Astrocyte (in vitro differentiated cells and primary cell): ENCODE measurements around the gene BRMS1L. TPM values are rescaled to one million over a fixed set of nuclear protein-coding genes. Genes with fewer than 3 reads are reported as not detected.

ENCODE experiments used
- DNase-seq: peaks from one replicate; pipeline ENCODE4 v3.0.0-alpha.2; 2010; ENCODE audit warnings: low read depth
- FAIRE-seq: peaks from 2 replicates; lab custom pipeline; 2011; peaks lifted over from hg19 to GRCh38; lab: Jason Lieb, UNC
- H2AFZ ChIP-seq: 2 replicates; pipeline ENCODE4 v1.6.0; 2012; ENCODE audit warnings: low read depth, low read length, inconsistent platforms
- H3K27ac ChIP-seq: 2 replicates; pipeline ENCODE4 v1.5.1; 2011; ENCODE audit warnings: low read depth, low read length, inconsistent platforms
- H3K27me3 ChIP-seq: 2 replicates; pipeline ENCODE4 v1.6.0; 2011; ENCODE audit warnings: low read length, inconsistent platforms; ENCODE audit not compliant: insufficient read depth
- H3K36me3 ChIP-seq: 2 replicates; pipeline ENCODE4 v1.5.1; 2011; ENCODE audit warnings: low read length, inconsistent platforms; ENCODE audit not compliant: insufficient read depth
- H3K4me1 ChIP-seq: 2 replicates; pipeline ENCODE4 v1.5.1; 2011; ENCODE audit warnings: low read length, inconsistent platforms; ENCODE audit not compliant: insufficient read depth
- H3K4me2 ChIP-seq: 2 replicates; pipeline ENCODE4 v1.6.0; 2012; ENCODE audit warnings: low read length, inconsistent platforms
- H3K4me3 ChIP-seq: 2 replicates; pipeline ENCODE4 v1.5.1; 2011; ENCODE audit warnings: low read depth, mild to moderate bottlenecking, low read length, inconsistent platforms; ENCODE audit not compliant: insufficient read depth
- H3K79me2 ChIP-seq: 2 replicates; pipeline ENCODE4 v1.6.0; 2012; ENCODE audit warnings: mild to moderate bottlenecking, low read length, inconsistent platforms; ENCODE audit not compliant: insufficient read depth
- H3K9ac ChIP-seq: 2 replicates; pipeline ENCODE4 v1.6.0; 2012; ENCODE audit warnings: mild to moderate bottlenecking, low read length, inconsistent platforms
- H3K9me3 ChIP-seq: 2 replicates; pipeline ENCODE4 v1.5.1; 2012; ENCODE audit warnings: low read depth, mild to moderate bottlenecking, low read length, inconsistent platforms; ENCODE audit not compliant: insufficient read depth
- H4K20me1 ChIP-seq: 2 replicates; pipeline ENCODE4 v1.6.0; 2012; ENCODE audit warnings: low read length, inconsistent platforms; ENCODE audit not compliant: insufficient read depth
- H3K27ac Mint-ChIP-seq: one replicate; pipeline ENCODE4 v1.8.0; 2021; ENCODE audit warnings: mild to moderate bottlenecking, mixed read lengths; ENCODE audit not compliant: unreplicated experiment
- H3K27me3 Mint-ChIP-seq: one replicate; pipeline ENCODE4 v1.8.0; 2021; ENCODE audit warnings: low read depth, mixed read lengths; ENCODE audit not compliant: unreplicated experiment
- H3K36me3 Mint-ChIP-seq: one replicate; pipeline ENCODE4 v1.8.0; 2021; ENCODE audit warnings: low read depth, mixed read lengths; ENCODE audit not compliant: unreplicated experiment
- H3K4me1 Mint-ChIP-seq: one replicate; pipeline ENCODE4 v1.8.0; 2021; ENCODE audit warnings: low read depth, mixed read lengths; ENCODE audit not compliant: unreplicated experiment
- H3K4me3 Mint-ChIP-seq: one replicate; pipeline ENCODE4 v1.8.0; 2021; ENCODE audit warnings: mild to moderate bottlenecking, moderate library complexity, mixed read lengths; ENCODE audit not compliant: unreplicated experiment
- H3K9me3 Mint-ChIP-seq: one replicate; pipeline ENCODE4 v1.8.0; 2021; ENCODE audit warnings: mild to moderate bottlenecking, mixed read lengths; ENCODE audit not compliant: unreplicated experiment
- EZH2 ChIP-seq: IDR thresholded peaks from 2 replicates; pipeline ENCODE4 v1.6.1; 2012; ENCODE audit warnings: mild to moderate bottlenecking, low read length, inconsistent platforms; ENCODE audit not compliant: insufficient read depth
- total RNA-seq: library from RNA; stranded (reverse); gene quantifications from 2 replicates; pipeline ENCODE4 v1.2.1, GENCODE V29; 2021
- TF ChIP-seq, protein P1 (sequence below): IDR thresholded peaks from 2 replicates; pipeline ENCODE4 v1.5.1; 2011; ENCODE audit warnings: low read depth, mild to moderate bottlenecking, inconsistent platforms, low read length, moderate library complexity; ENCODE audit not compliant: insufficient read depth

Gene BRMS1L
- total RNA-seq, 1 donor from 2014 or later: 12.0 TPM

DNA sequence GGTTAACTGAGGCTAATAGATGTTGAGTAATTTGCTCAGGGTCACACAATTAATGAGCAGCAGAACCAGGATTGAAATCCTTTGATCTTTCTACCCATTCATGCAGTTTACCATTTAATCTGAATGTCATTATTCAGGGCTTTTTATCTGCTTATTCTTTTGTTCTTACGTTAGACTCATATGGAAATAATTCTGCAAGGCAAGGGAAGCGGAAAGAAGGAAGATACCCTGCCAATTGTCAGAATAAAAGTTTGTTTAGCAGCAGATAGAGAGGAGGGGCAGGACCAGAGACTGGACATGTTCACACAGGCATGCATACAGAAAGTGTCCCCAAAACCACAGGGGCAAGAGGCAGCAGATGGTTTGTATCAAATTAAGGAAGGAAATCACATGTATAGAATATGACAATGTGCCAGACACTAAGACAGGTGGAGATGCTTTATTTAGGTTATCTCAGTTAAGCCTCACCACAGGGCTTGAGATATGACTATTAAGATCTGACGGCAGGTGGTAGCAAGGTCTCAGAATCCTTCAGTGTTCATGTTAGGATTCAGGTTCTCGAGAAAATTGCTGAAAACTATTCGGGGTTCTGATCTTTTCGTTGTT, 29.8 kb downstream of the BRMS1L start:
- Mint-ChIP-seq H3K9me3 (peaks cover 2% of the 10 kb centered on the region), H3K4me1 (peaks cover 7% of the 10 kb centered on the region), H3K27me3 (no peaks in the 10 kb centered on the region), H3K36me3 (peaks cover 12% of the 10 kb centered on the region), H3K27ac (no peak overlapping the region), H3K4me3 (no peak overlapping the region)
- peaks cover 3% of the 10 kb centered on the region for H3K36me3 ChIP-seq
- no peak overlapping the region for H3K27ac ChIP-seq
- H3K4me3 ChIP-seq: no peak overlapping the region
- H4K20me1 ChIP-seq: no peaks in the 10 kb centered on the region
- TF ChIP-seq EZH2: no peak
- TF ChIP-seq, protein P1, sequence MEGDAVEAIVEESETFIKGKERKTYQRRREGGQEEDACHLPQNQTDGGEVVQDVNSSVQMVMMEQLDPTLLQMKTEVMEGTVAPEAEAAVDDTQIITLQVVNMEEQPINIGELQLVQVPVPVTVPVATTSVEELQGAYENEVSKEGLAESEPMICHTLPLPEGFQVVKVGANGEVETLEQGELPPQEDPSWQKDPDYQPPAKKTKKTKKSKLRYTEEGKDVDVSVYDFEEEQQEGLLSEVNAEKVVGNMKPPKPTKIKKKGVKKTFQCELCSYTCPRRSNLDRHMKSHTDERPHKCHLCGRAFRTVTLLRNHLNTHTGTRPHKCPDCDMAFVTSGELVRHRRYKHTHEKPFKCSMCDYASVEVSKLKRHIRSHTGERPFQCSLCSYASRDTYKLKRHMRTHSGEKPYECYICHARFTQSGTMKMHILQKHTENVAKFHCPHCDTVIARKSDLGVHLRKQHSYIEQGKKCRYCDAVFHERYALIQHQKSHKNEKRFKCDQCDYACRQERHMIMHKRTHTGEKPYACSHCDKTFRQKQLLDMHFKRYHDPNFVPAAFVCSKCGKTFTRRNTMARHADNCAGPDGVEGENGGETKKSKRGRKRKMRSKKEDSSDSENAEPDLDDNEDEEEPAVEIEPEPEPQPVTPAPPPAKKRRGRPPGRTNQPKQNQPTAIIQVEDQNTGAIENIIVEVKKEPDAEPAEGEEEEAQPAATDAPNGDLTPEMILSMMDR: no peak
- H2AFZ ChIP-seq: no peak overlapping the region
- no peak for FAIRE-seq
- no peaks in the 10 kb centered on the region for H3K9me3 ChIP-seq
- H3K27me3 ChIP-seq: no peaks in the 10 kb centered on the region
- no peak overlapping the region for H3K4me2 ChIP-seq
- no peaks in the 10 kb centered on the region for H3K4me1 ChIP-seq
- H3K9ac ChIP-seq: no peak overlapping the region
- no peaks in the 10 kb centered on the region for H3K79me2 ChIP-seq
- DNase-seq: peak; percentile 47

- Mint-ChIP-seq H3K9me3 (no peaks in the 10 kb centered on the region), H3K4me3 (no peak overlapping the region), H3K36me3 (peaks cover 6% of the 10 kb centered on the region), H3K27me3 (no peaks in the 10 kb centered on the region), H3K27ac (no peak overlapping the region), H3K4me1 (peaks cover 13% of the 10 kb centered on the region)
- TF ChIP-seq, protein P1: no peak
- no peak overlapping the region for H3K27ac ChIP-seq
- peaks cover 11% of the 10 kb centered on the region for H3K36me3 ChIP-seq
- no peak overlapping the region for H3K4me2 ChIP-seq
- H2AFZ ChIP-seq: no peak overlapping the region
- H3K9me3 ChIP-seq: no peaks in the 10 kb centered on the region
- no peaks in the 10 kb centered on the region for H3K79me2 ChIP-seq
- H3K9ac ChIP-seq: no peak overlapping the region
- no peak overlapping the region for H3K4me3 ChIP-seq
- FAIRE-seq (peak; percentile 20), DNase-seq (peak; percentile 49)
- no peaks in the 10 kb centered on the region for H3K4me1 ChIP-seq
- H3K27me3 ChIP-seq: no peaks in the 10 kb centered on the region
- H4K20me1 ChIP-seq: no peaks in the 10 kb centered on the region
Observed at GRCh38 chr14:35858521-35859209, 32.5 kb downstream of the BRMS1L start.
